Middle frontal gyrus (tissue), 1 donor: ENCODE data around the gene VIPR2.
"Not testable (repeated sequence)": the region's sequence is repeated elsewhere in the genome, so short reads cannot be mapped to it uniquely, and the experiment has no call there.

Source experiments
- DNase-seq: peaks from one replicate; pipeline ENCODE4 v3.0.0-alpha.2; 2015; ENCODE audit warnings: low spot score; ENCODE audit errors: extremely low spot score

The VIPR2 gene

DNA sequence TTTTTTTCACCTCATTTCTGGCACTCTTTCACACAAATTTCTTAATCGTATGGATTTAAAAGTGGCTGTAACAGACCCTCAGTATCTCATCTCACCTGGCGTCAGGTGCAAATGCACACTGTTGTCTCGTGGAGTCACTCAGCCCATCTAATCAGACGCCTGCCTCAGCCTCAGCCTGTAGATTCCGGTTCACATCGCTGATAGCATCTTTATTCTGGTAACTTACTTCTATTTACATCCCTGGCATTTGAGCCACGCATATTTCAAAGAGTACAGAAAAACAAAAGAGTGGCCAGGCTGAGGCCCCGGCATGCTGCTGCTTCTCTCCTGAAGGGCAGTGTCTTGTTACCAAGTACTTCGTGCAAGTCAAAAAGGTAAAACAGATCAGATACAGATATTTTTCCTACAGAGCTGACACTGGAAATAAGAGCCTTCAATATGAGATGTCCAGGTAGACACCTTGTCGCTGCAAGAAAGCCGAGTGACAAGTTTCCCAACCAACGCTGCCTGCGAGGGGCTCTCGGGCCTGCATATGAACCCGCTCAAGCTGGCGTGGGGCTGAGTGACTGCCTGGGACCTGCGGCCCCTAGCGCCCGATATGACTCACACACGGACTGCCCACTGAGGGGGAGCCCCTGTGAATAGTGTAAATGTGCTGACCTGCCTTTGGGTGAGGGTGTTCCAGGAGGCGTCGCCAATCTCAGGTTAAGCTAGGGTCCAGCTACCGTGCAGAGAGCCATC lies 4.3 kb downstream of the VIPR2 start:
- DNase-seq = no peak

DNA sequence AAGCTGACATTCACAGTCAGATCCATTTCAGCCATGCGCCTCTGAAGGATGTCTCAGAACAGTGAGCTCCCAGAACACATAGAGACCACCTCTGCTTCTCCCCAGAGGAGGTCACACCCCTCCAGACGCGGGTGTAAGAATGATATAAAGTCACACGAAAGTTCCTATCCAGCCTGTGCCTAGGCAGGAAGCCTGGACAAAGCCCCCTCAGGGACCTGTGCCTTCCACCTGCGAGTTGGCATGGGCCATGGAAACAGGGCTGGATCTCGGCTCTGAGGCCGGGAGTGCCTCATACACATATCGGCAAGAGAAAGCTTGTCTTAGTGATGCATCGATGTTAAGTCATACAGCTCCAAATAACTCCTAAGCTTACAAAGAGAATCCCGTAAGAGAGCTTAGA lies 5.0 kb downstream of the VIPR2 start:
- no peak for DNase-seq

DNA sequence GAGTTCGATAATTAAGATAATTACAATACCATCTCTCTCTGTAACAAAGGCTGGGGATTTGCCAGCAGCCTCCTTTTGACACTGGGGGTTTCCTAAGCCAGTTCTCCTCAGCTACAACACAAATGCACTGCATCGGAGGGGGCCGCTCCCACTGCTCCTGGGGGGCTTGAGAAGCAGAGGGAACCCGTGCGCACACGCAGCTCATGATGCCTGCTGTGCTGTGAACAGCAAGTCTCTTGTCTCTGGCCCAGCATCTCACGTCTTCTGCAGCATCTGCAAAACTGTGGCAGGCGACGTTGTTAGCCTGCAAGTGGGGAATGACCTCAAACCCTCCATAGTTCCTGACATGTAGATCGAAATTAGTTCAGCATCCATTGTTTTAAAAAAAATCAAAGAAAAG lies 5.5 kb downstream of the VIPR2 start:
- no peak for DNase-seq

DNA sequence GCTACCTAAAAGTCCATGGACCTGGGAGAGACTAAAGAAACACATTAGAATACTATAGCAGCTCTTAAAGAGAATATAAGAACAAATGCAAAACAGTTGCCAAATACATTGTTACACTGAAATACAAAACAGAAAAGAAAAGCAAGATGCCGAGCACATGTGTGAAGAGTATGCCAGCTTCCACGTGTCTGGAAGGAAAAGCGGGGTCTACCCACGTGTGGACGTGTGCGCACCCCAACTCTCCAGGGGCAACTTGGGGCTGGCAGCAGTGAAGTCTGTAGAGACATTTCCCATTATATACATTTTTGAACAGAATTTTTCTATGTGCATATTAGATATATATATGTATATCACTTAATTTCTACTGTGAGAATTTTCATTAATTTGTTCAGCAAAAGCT lies 6.2 kb downstream of the VIPR2 start:
- DNase-seq = no peak

DNA sequence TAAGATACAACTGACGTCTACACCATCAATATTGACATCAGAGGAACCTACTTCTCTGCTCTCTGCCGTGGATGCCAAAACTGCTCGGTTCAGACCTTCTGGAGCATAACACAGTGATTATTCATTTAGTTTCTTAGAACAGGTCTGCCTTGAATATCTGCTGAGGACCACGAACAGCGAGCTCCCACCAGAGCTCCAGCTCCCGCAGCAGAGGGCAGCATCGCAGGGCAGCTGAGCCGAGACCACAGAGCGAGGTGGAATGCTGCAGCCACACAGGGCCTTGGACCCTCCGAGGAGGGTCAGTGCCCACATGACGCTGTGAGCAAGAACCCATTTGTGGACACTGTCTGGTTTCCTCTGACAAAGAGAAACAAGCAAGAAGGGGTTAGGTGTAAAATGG lies 6.8 kb downstream of the VIPR2 start:
- DNase-seq = no peak

DNA sequence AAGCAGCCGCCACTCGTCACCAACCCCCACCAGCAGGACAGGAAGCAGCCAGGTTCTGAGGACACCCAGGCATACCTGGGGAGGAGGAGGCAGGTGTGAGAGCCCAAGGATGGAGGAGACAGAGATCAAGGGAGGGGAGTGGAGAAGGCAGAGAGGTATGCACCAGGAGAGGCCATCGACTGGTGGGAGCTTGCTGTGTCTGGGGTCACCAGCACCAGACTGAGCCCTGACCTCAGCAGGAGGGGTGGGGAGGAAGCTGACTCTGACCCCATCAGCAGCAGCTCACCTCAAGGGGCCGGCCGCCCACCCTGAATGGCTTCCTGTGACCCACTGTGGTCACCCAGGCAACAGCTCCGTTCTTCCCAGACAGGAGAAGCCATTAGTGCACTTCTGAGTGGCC lies 7.8 kb downstream of the VIPR2 start:
- no peak for DNase-seq

DNA sequence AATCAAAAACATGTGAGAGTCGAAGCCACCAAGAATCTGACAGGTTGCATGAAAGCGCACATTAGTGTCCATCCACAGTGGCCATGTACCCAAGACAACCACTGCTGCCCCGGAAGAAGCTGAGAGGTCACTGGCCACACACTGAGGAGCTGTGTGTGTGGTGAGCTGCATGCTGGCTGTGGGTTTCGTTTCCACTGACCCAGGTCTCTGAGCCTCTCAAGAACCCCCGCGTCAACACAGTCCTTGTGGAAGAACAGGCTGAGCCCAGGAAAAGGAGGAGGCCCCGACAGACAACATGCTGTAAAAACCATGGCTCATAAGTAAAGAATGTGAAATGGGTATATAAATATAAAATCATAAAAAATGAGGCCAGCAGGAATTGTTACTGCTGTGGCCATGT lies 8.2 kb downstream of the VIPR2 start:
- no peak for DNase-seq

DNA sequence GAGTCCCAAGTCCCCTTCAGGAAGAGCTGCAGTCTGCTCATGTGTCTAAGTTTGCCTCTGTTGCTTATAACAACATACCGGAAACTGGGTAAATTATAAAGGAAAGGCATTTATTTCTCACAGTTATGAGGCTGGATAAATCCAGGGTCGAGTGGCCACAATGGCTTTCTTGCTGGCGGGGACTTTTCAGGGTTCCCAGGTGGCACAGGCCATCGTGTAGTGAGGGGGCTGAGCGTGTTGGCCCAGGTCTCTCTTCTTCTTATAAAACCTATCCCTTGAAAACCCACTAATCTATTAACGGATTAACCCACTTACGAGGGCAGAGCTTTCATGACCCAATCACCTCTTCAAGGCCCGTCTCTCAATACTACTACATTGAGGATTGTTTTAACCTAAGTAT lies 8.7 kb downstream of the VIPR2 start:
- no peak for DNase-seq

DNA sequence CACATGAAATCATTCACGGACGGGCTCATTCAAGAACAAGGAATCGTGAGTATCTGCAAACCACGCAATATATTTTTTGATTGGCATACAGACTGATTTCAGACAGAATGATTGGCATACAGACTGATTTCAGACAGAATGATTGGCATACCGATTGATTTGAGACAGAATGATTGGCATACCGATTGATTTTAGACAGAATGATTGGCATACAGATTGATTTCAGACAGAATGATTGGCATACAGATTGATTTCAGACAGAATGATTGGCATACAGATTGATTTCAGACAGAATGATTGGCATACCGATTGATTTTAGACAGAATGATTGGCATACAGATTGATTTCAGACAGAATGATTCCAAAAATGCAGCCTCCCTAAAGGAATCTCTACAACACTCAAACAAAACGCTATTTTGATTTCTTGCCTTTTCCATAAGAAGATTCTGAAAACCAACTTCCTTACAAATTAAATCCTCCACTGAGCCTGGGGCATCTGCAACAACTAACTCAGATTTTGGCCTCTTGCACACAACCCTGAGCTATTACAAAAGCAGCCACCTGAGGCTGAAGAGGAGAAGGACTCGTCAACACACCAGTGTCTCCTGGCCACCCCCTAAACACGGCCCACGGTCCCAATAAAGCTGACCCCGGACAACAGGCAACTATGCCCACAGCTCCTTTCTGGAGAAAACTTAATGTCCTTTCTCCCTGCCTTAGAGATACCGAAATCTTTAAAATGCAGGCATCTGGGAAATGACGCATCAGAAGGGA lies 11.8 kb downstream of the VIPR2 start:
- DNase-seq = not testable (repeated sequence)

DNA sequence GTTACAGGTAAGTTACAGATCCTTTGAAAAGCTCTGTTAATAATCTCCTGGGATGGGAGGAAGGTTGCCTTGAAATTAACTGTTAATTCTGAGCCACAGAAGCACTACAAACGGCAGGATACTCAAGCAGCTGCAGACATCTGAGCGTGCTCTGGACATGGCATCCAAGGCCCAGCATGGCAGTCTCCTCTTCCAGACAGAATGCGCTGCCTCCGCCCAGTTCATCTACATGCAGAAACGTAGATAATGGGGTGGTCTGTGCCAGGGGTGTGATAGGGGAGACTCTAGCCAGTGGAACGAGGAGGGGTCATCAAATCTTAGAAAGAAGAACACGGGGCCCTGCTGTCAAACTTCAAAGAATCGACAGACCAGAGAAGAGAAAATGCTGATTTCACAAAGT lies 13.8 kb downstream of the VIPR2 start:
- DNase-seq = no peak

DNA sequence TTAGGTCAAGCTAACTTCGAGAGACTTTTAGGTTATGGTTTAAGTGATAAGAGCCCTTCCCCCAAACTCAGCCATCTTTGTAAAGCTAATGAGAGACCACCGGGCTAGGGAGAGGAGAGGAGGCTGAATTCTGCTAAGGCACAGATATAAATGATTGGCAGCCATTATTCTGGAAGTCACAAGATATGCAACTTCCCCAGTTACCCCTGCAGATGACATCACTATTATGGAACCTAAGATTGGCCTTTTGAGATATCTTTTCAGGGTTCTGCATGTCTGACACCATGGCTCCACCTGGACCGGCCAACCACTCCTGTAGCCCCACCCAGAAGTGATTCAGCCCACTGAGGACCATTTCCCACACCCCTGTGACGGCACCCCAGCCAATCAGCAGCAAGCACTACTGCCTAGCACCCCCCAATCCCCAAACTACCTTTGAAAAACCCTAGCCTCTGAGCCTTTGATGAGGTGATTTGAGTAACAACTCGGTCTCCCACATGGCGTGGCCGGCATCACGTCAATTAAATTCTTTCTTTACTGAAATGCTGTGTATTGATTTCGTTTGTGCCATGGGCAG lies 14.4 kb downstream of the VIPR2 start:
- no peak for DNase-seq

DNA sequence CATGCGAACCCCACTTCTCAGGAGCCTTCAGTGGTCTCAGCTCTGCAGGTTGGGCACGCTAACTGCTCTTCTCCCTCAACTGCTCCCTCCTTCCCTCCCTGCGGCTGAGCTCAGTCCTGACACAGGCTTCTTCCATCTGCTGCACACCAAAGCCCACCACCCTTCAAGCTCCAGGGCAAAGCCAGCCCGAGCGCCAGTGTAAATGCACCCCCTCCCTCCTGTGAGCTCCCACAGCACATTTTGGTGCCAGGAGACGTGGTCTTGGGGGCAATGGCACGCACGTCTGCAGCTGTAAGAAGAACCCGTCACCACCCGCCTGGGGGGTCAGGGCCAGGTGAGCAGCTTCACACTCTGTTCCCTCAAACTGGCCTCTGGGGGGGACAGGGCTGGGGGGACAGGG lies 15.9 kb downstream of the VIPR2 start:
- no peak for DNase-seq

DNA sequence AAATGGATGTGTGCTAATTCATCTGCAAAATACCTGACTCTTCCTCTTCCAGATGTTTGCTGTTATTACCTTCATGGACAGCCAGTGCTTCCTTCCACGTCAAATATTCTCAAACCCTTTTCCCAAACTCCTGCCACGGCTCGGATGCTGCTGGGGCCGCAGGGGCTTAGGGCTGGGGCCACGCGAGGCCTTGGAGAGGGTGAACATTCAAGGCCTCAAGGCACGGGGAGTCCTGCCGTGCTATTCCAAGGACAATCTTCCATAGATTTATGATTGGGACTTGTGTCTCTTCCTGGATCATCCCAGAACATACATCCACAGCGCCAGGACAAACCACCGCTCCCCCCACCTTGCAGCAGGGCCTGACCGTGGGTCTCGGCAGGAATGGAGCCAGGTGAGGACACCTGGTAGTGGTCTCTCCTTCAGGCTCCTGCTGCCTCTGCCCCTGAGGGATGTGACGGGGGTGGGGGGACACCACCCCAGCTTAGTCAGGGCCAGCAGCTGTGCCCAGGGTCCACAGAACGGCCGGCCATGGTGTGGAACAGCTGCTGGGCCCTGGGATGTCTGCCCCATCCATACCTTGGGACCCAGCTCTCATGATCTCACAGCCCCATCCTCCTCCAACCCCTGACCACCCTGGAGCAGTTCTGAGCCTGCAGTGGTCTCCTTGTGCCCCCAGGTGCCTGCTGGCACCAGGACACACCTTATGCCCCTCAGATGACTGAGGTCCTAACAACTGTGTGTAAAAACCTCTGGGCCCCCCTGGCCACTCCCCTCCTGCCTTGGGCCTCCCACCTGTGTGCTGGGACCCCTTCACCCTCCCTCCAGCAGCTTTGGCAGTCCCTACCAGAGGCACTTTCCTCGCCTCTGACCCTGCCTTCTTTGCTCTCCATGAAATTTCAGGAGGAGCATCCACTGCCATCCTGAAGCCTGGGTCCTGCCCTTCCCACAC lies 16.7 kb downstream of the VIPR2 start:
- DNase-seq = no peak

DNA sequence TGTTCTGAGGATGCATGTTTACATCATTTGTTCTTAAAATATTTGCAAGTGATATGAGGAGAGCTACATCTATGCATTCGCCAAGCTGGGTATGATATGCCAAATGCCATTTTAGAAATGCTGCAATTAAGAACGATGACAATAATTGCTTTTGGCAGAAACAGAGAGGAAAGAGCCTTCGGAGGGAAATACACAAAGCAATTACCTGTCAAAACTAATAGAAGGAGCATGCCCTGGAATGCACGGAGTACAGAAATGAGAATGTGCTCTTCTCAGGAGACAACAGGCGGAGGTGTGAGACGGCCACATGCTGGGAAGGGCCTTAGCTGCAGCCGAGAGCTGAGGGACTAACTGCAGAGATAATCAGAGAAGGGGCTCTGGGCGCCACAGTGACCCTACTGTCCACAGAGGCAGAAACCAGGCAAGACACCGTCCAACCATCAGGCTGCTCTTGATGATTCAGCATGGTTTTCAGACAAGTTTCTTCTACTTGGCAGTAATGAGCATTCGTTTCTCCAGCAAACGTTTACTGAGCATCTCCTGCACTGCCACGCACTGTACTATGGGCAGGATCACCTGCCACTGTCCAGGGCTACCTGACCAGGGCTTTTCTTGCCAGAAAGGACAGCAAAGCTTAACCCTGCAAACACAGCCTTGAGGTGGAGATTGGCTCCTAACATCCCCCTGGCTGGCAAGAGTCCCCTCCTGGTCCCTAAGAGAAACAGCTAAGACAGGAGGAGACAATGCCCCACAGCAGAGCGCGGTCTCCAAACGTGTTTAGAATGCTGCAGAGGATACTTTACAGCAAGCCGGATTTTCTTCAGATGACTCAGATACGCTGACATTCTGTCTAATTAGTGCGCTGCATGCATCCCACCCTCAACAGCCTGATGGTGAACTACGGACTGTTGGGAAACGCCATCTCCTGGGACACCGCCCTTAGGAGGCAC lies 18.1 kb downstream of the VIPR2 start:
- no peak for DNase-seq

DNA sequence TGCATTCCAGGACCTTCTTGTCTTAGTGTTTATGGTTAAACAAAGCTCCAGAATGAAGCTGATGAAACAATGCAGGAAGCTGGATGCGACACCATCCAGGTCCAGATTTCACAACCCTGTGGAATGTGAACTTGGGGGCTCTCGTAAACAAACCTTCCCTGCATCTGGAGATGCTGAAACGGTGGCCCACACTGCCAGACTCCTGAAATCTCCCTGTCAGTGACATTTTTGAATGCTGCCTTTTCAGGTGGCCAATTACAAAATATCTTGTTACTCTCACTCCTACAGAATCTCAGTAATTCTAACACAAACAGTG lies 18.8 kb downstream of the VIPR2 start:
- no peak for DNase-seq

DNA sequence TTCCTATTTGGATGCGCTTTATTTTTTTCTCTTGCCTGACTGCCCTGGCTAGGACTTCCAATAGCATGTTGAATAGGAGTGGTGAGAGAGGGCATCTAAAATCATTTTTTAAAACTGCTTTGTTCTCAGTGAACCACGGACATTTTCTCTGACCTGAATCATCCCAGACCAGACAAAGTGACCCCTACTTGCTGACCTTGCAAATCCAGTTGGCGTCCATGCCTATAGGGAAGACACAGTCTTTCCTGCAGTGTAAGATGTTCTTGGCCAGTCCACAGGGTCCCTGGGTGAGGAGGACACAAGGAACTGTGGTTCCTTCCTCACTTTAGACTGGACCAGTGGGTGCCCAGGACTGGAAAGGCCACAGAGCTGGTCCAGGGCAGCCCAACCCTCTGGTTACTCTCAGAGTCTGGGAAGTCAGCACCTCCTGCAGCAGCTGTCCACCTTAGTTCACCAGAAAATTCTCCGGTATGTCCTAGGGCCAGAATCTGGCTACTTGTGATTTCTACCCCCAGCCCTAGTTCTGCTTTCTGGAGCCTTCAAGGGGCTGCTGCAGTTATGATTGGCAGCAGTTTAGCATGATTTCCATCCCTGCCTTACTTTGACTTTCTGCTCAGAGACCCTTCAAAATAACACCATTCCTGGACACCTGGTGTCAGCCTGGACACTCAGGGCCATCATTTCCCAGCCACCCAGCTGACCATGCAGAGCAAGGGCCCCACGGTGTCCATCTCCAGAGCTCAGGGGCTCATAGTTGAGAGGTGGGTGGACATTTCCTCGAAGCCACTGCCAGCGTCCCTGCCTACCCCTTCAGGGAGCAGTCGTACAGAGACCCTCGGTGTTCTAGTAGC lies 19.3 kb downstream of the VIPR2 start:
- DNase-seq = no peak

DNA sequence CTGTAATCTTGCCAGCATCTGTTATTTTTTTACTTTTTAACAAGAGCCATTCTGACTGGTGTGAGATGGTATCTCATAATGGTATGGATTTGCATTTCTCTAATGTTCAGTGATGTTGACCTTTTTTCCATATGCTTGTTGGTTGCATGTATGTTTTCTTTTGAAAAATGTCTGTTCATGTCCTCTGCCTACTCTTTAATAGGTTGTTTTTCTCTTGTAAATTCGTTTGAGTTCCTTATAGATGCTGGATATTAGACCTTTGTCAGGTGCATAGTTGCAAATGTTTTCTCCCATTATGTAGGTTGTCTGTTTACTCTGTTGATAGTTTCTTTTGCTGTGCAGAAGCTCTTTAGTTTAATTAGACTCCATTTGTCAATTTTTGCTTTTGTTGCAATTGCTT lies 20.9 kb downstream of the VIPR2 start:
- not testable (repeated sequence) for DNase-seq

DNA sequence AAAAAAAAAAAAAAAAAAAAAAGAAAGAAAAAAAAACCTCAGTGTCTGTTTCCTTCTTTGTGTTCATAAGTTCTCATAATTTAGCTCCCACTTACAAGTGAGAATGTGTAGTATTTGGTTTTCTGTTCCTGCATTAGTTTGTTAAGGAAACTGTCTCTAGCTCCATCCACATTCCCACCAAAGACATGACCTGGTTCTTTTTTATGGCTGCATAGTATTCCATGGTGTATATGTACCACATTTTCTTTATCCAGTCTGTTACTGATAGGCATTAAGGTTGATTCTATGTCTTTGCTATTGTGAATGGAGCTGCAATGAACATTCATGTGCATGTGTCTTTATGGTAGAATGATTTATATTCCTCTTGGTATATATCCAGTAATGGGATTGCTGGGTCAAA lies 21.4 kb downstream of the VIPR2 start:
- not testable (repeated sequence) for DNase-seq

DNA sequence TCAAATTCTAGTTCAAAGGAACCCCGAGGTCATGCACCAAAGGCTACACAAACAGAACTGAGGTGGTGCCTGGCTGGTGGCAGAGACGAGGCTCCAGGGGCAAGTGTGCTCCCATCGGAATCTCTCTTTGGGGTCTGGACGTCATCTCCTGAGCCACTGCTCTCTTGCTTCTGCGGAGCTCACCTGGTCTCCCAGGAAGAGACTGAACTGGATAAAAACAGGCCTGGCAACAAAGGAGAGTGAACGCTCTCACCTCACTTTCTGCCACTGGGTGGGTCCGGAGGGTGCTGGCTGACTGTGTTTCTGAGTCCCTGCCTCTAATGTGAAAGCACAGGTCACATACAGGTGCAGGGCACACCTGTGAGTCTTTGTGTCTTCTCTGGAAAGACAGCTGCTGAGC lies 22.4 kb downstream of the VIPR2 start:
- DNase-seq = no peak

DNA sequence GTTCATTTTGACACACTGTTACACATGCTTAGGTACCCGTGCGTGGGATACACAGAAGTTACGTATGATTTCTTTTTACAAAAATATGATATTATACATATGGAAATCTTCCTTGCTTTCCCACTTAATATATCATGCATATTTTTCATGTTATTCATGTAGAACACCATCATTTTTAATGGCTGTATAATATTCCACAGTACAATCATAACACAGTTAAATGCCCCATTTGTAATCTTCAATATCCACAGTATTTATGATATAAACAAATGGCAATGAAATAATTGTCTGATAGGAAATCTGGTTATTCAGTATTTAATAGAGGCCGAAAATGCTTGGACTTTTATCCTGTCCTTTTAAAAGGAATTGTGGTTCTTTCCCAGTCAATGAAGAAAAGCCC lies 23.2 kb downstream of the VIPR2 start:
- no peak for DNase-seq
